Endothelial cell of umbilical vein (primary cell): ENCODE results near the gene DDX42.

ENCODE experiments used
- CTCF ChIP-seq, 2 donors: IDR thresholded peaks; 1 replicate in 1 of 2; 2 replicates in 1 of 2; pipeline ENCODE4 v1.5.1; 2011; ENCODE audit warnings: low read length in 2 of 2, mild to moderate bottlenecking in 2 of 2, moderate library complexity in 2 of 2, control low read depth in 1 of 2, inconsistent platforms in 1 of 2, low read depth in 1 of 2; ENCODE audit not compliant: insufficient read depth in 1 of 2; ENCODE audit errors: extremely low read depth in 1 of 2
- EZH2 ChIP-seq: IDR thresholded peaks from 2 replicates; pipeline ENCODE4 v1.6.1; 2012; ENCODE audit warnings: borderline replicate concordance, low read depth, mild to moderate bottlenecking, moderate library complexity, low read length, inconsistent platforms; ENCODE audit not compliant: severe bottlenecking
- POLR2A ChIP-seq: IDR thresholded peaks from 2 replicates; pipeline ENCODE4 v1.6.1; 2012; ENCODE audit warnings: low read depth, mild to moderate bottlenecking, control low read depth, low read length
- POLR2AphosphoS5 ChIP-seq: IDR thresholded peaks from 2 replicates; pipeline ENCODE4 v1.6.1; 2012; ENCODE audit warnings: low read depth, mild to moderate bottlenecking, control low read depth, low read length, moderate library complexity; ENCODE audit not compliant: insufficient read depth

- TF ChIP-seq POLR2A (no peak), CTCF (IDR thresholded peaks at IDR 0.05; ENCODE audit: extremely low read depth in 1 of 2, insufficient read depth in 1 of 2, low read depth in 1 of 2, low read length in 2 of 2) (no peak), EZH2 (no peak), POLR2AphosphoS5 (no peak)
These were observed 9.3 kb upstream of the DDX42 start for GRCh38 chr17:63764716-63765115.
